HepG2 (cell line): ENCODE data around the gene ZBTB20. TPM values are rescaled to one million over a fixed set of nuclear protein-coding genes. Genes with fewer than 3 reads are reported as not detected.

Experiments
- ATAC-seq: fragments of 200-7000 bp; cut with Tn5 transposase; 3 replicates; pipeline ENCODE4 v1.9.1; 2020; ENCODE audit warnings: mild to moderate bottlenecking, moderate library complexity
- BruUV-seq: library from RNA; stranded (reverse); fragments of 400-500 nt; replicated peaks from 2 replicates; lab custom pipeline; 2021; lab: Mats Ljungman, UMichigan
- CTCF ChIA-PET: fragments of 300-600 bp; formaldehyde crosslinking; extraction: SDS; loops from one replicate; lab custom pipeline; 2021; ENCODE audit warnings: low total read pairs, inconsistent platforms, low intra/inter-chr PET ratio; lab: Yijun Ruan, JAX
- POLR2A ChIA-PET: fragments of 350-600 bp; sonication (Branson Sonifier 250); formaldehyde crosslinking; loops from one replicate; lab custom pipeline; 2020; ENCODE audit warnings: antibody characterized with exemption, inconsistent platforms; lab: Yijun Ruan, JAX
- DNase-seq: peaks from one replicate; pipeline ENCODE4 v3.0.0-alpha.2; 2015; ENCODE audit warnings: low spot score
- FAIRE-seq: peaks from 3 replicates; lab custom pipeline; 2011; peaks lifted over from hg19 to GRCh38; lab: Jason Lieb, UNC
- H2AFZ ChIP-seq: one replicate; pipeline ENCODE4 v1.6.1; 2011; ENCODE audit warnings: low read length, inconsistent platforms
- H3K27ac ChIP-seq: fragments of 300-600 bp; 3 replicates; pipeline ENCODE4 v1.8.0; 2011; ENCODE audit warnings: mixed run types, mild to moderate bottlenecking, mixed read lengths, low read length, inconsistent platforms; ENCODE audit not compliant: insufficient read depth; ENCODE audit errors: extremely low read length
- H3K27me3 ChIP-seq, 2 experiments: fragments of 200-600 bp in 1 of 2; 2 replicates in 1 of 2; 3 replicates in 1 of 2; pipeline versions ENCODE4 v1.6.0 to v1.8.0; 2011; ENCODE audit warnings: low read length in 2 of 2, mild to moderate bottlenecking in 2 of 2, moderate library complexity in 2 of 2, inconsistent platforms in 1 of 2; ENCODE audit not compliant: insufficient read depth in 2 of 2, control insufficient read depth in 1 of 2
- H3K36me3 ChIP-seq, 2 experiments: fragments of 200-600 bp in 1 of 2; replicated peaks in 1 of 2; 2 replicates in 1 of 2; 3 replicates in 1 of 2; pipeline versions ENCODE4 v1.5.1 to v1.8.0; 2011; ENCODE audit warnings: low read length in 2 of 2, inconsistent platforms in 1 of 2; ENCODE audit not compliant: insufficient read depth in 2 of 2, control insufficient read depth in 1 of 2
- H3K4me1 ChIP-seq: 2 replicates; pipeline ENCODE4 v1.5.1; 2012; ENCODE audit warnings: low read length, inconsistent platforms; ENCODE audit not compliant: insufficient read depth
- H3K4me2 ChIP-seq: 2 replicates; pipeline ENCODE4 v1.6.0; 2011; ENCODE audit warnings: low read depth, low read length, inconsistent platforms
- H3K4me3 ChIP-seq, 3 experiments: fragments of 200-600 bp in 1 of 3; sonication (generic), shearing (Covaris generic) in 1 of 3; replicated peaks in 1 of 3; 2 replicates each; pipeline ENCODE4 v1.5.1; 2011 to 2016; ENCODE audit warnings: low read length in 3 of 3, inconsistent platforms in 2 of 3, low read depth in 2 of 3, mild to moderate bottlenecking in 2 of 3, control low read depth in 1 of 3, mixed read lengths in 1 of 3; ENCODE audit not compliant: insufficient read depth in 1 of 3
- H3K79me2 ChIP-seq: one replicate; pipeline ENCODE4 v1.6.1; 2011; ENCODE audit warnings: low read length, inconsistent platforms; ENCODE audit not compliant: insufficient read depth
- H3K9ac ChIP-seq: 2 replicates; pipeline ENCODE4 v1.6.0; 2011; ENCODE audit warnings: mild to moderate bottlenecking, low read depth, low read length, inconsistent platforms; ENCODE audit not compliant: insufficient read depth
- H3K9me3 ChIP-seq: 2 replicates; pipeline ENCODE4 v1.5.1; 2012; ENCODE audit warnings: mild to moderate bottlenecking, low read length
- H4K20me1 ChIP-seq: 2 replicates; pipeline ENCODE4 v1.6.0; 2011; ENCODE audit warnings: inconsistent platforms, mild to moderate bottlenecking, low read length, moderate library complexity; ENCODE audit not compliant: insufficient read depth
- SRY ChIP-seq: sonication (generic); formaldehyde crosslinking; IDR thresholded peaks from 2 replicates; pipeline ENCODE4 v1.8.0; 2022; ENCODE audit warnings: mild to moderate bottlenecking, missing genetic modification reagents
- XRCC5 ChIP-seq: fragments of 200-400 bp; formaldehyde crosslinking; optimal IDR thresholded peaks from 2 replicates; pipeline ENCODE3; 2017; ENCODE audit warnings: mild to moderate bottlenecking, low read length
- ZBTB49 ChIP-seq: sonication (generic); formaldehyde crosslinking; IDR thresholded peaks from 2 replicates; pipeline ENCODE4 v1.4.0; 2020; ENCODE audit warnings: missing genetic modification reagents, borderline replicate concordance
- ZNF234 ChIP-seq: sonication (generic); formaldehyde crosslinking; conservative IDR thresholded peaks from 2 replicates; pipeline ENCODE4 v1.5.1; 2020; ENCODE audit warnings: mild to moderate bottlenecking, missing genetic modification reagents
- ZNF552 ChIP-seq: sonication (generic); formaldehyde crosslinking; IDR thresholded peaks from 2 replicates; pipeline ENCODE4 v1.9.0; 2022; ENCODE audit warnings: missing genetic modification reagents, mild to moderate bottlenecking, borderline replicate concordance
- WGBS: methylation state at CpG from one replicate; pipeline ENCODE4 v1.1.6; 2017; ENCODE audit warnings: low lambda C conversion rate; 5-methylcytosine and 5-hydroxymethylcytosine counted together
- in situ Hi-C: cut with HindIII; loops from 2 replicates; pipeline ENCODE4 v1.10.0; 2017; ENCODE audit warnings: low pct_unique_long_range_greater_than_20kb; ENCODE audit not compliant: extremely low pct_ligation_motif_present
- intact Hi-C: fragments of 100-400 bp; cut with micrococcal nuclease; formaldehyde crosslinking; loops from one replicate; pipeline ENCODE4 v1.10.0; 2022; ENCODE audit not compliant: unreplicated experiment
- polyA plus RNA-seq, 8 experiments: library from polyadenylated mRNA; depleted of rRNA in 3 of 8; stranded (reverse) in 7 of 8; unstranded in 1 of 8; fragments of >200 nt; fragmentation: Illumina TruSeq in 4 of 8; extraction: Trizol in 4 of 8; gene quantifications; 2 replicates each; pipeline versions ENCODE4 v1.2.1 to v1.2.3, GENCODE V29; 2011 to 2016; ENCODE audit warnings: low read depth in 4 of 8, missing spikeins in 1 of 8, mixed read lengths in 1 of 8; ENCODE audit not compliant: insufficient read depth in 1 of 8
- total RNA-seq, 5 experiments: library from RNA; depleted of rRNA; stranded (reverse); fragments of >200 nt; fragmentation: Illumina TruSeq; extraction: Trizol; gene quantifications; 2 replicates each; pipeline ENCODE4 v1.2.3, GENCODE V29; 2016; ENCODE audit warnings: low read depth in 1 of 5
- TF ChIP-seq, protein P1 (sequence below): IDR thresholded peaks from 2 replicates; pipeline ENCODE4 v1.6.1; 2018; ENCODE audit warnings: missing genetic modification reagents

ZBTB20 gene
- total and polyA plus RNA-seq, 2 of the 13 experiments (the other 11 are each of a cell fraction or from before 2014, with no cell fraction given): 1.9 to 8.8 TPM

DNA sequence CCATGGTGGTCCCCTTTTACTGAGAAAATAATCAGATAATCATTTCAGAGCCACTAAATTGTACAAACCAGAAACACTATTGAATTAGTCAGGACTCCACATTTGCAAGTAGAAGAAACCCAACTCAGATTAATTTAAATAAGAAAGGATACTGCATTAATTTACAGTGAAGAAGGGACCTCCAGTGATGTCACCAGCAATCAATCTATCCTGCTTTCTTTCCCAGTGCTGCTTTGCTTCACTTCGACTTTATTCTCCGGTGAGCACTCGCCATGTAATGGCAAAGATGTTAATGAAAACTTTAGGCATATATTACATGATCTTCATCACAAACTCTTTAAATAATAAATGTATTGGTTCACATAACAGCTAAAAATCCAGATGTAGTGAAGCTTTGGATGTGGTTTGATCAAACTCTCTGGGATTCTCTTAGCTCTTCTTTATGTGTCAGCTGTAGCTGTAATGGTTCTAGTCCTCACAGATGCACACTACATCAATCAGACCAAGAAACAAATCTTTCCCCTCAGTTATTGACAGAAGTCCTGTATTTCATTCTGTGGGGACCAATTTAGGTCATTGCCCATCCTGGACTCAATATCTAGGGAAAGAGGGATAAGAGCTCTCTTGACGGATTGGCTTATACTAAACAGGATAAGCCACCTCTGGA, 14.2 kb upstream of the ZBTB20 start:
- ChIA-PET CTCF (no interaction called here), POLR2A (no interaction called here)
- H3K9ac ChIP-seq: no peak overlapping the region
- intact Hi-C loops (no loop called here), in situ Hi-C loops (no loop called here)
- ATAC-seq (no peak), DNase-seq (no peak), FAIRE-seq (no peak)
- BruUV-seq: no TSS peak
- H3K4me3 ChIP-seq: no peak overlapping the region
- H3K79me2 ChIP-seq: no peaks in the 10 kb centered on the region
- H3K27ac ChIP-seq: no peak overlapping the region
- 62% methylated on average over 4 of the region's 4 CpGs for WGBS
- H3K4me2 ChIP-seq: no peak overlapping the region
- H4K20me1 ChIP-seq: no peaks in the 10 kb centered on the region
- no peak overlapping the region for H2AFZ ChIP-seq
- no peaks in the 10 kb centered on the region for H3K27me3 ChIP-seq
- TF ChIP-seq ZNF234 (CRISPR knock-in tag) (no peak), SRY (CRISPR knock-in tag) (no peak), XRCC5 (no peak), ZBTB49 (CRISPR knock-in tag) (no peak), ZNF552 (CRISPR knock-in tag) (no peak)
- TF ChIP-seq, protein P1, sequence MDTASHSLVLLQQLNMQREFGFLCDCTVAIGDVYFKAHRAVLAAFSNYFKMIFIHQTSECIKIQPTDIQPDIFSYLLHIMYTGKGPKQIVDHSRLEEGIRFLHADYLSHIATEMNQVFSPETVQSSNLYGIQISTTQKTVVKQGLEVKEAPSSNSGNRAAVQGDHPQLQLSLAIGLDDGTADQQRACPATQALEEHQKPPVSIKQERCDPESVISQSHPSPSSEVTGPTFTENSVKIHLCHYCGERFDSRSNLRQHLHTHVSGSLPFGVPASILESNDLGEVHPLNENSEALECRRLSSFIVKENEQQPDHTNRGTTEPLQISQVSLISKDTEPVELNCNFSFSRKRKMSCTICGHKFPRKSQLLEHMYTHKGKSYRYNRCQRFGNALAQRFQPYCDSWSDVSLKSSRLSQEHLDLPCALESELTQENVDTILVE (CRISPR knock-in tag): no peak
- H3K4me1 ChIP-seq: no peaks in the 10 kb centered on the region
- no peaks in the 10 kb centered on the region for H3K36me3 ChIP-seq
- no peaks in the 10 kb centered on the region; the same call in 1 of the 2 replicates for H3K9me3 ChIP-seq
